SK-N-SH (cell line): Measurements from ENCODE around the gene ATF5.

Source experiments
- CHD2 ChIP-seq: fragments of 150-350 bp; IDR thresholded peaks from 2 replicates; pipeline ENCODE4 v1.6.1; 2018; ENCODE audit warnings: low read length; ENCODE audit not compliant: partially characterized antibody
- CTCF ChIP-seq: fragments of 200-600 bp; sonication (generic); IDR thresholded peaks from 2 replicates; pipeline ENCODE4 v1.6.1; 2017; ENCODE audit warnings: antibody characterized with exemption, mild to moderate bottlenecking, moderate library complexity
- ELF1 ChIP-seq: IDR thresholded peaks from 2 replicates; pipeline ENCODE4 v1.4.0; 2012
- POLR2AphosphoS5 ChIP-seq: IDR thresholded peaks from 2 replicates; pipeline ENCODE4 v1.6.1; 2012; ENCODE audit warnings: low read depth, low read length
- RAD21 ChIP-seq: IDR thresholded peaks from 2 replicates; pipeline ENCODE4 v1.6.1; 2012; ENCODE audit warnings: mild to moderate bottlenecking, low read length
- RCOR1 ChIP-seq: fragments of 150-350 bp; IDR thresholded peaks from 2 replicates; pipeline ENCODE4 v1.6.1; 2017; ENCODE audit warnings: antibody characterized with exemption, low read length
- SMC3 ChIP-seq: IDR thresholded peaks from 2 replicates; pipeline ENCODE4 v1.6.1; 2012; ENCODE audit warnings: low read depth, low read length, improper control_type of control experiment
- YY1 ChIP-seq: IDR thresholded peaks from 2 replicates; pipeline ENCODE4 v1.4.0; 2012; ENCODE audit warnings: low read depth, mild to moderate bottlenecking
- ZBTB33 ChIP-seq: IDR thresholded peaks from 2 replicates; pipeline ENCODE4 v1.4.0; 2012; ENCODE audit warnings: low read depth, borderline replicate concordance

GRCh38 chr19:49931293-49932040 lies 2.5 kb downstream of the ATF5 start:
- TF ChIP-seq RCOR1, result no peak
- no peak for TF ChIP-seq ZBTB33
- no peak for TF ChIP-seq YY1
- no peak for TF ChIP-seq POLR2AphosphoS5
- no peak for TF ChIP-seq RAD21
- TF ChIP-seq CTCF, result no peak
- TF ChIP-seq CHD2, result no peak
- TF ChIP-seq ELF1, result no peak
- no peak for TF ChIP-seq SMC3
